BJ (cell line): ENCODE data around the gene GRAP2. TPM values are rescaled to one million over a fixed set of nuclear protein-coding genes. Genes with fewer than 3 reads are reported as not detected.

Source experiments
- CTCF ChIA-PET: fragments of 350-600 bp; formaldehyde crosslinking; extraction: SDS; loops from one replicate; lab custom pipeline; 2021; ENCODE audit warnings: antibody characterized with exemption, inconsistent platforms; lab: Yijun Ruan, JAX
- POLR2A ChIA-PET: fragments of 300-600 bp; sonication (Branson Sonifier 250); formaldehyde crosslinking; extraction: SDS; loops from one replicate; lab custom pipeline; 2021; ENCODE audit warnings: antibody characterized with exemption; lab: Charles Lee
- DNase-seq: peaks from one replicate; pipeline ENCODE4 v3.0.0-alpha.2; 2011; ENCODE audit warnings: low read depth
- H3K27me3 ChIP-seq: 2 replicates; pipeline ENCODE4 v1.6.0; 2011; ENCODE audit warnings: low read length; ENCODE audit not compliant: control insufficient read depth, insufficient read depth
- H3K36me3 ChIP-seq: 2 replicates; pipeline ENCODE4 v1.5.1; 2011; ENCODE audit warnings: low read length; ENCODE audit not compliant: control insufficient read depth, insufficient read depth
- H3K4me3 ChIP-seq: 2 replicates; pipeline ENCODE4 v1.5.1; 2011; ENCODE audit warnings: low read depth, mild to moderate bottlenecking, control low read depth, low read length
- polyA plus RNA-seq: library from polyadenylated mRNA; depleted of rRNA; stranded (reverse); fragments of >200 nt; gene quantifications from 2 replicates; pipeline ENCODE4 v1.2.3, GENCODE V29; 2011
- TF ChIP-seq, protein P1 (sequence below): IDR thresholded peaks from 2 replicates; pipeline ENCODE4 v1.5.1; 2011; ENCODE audit warnings: low read depth, mild to moderate bottlenecking, control low read depth, inconsistent platforms, low read length, moderate library complexity; ENCODE audit not compliant: insufficient read depth

The GRAP2 gene
- polyA plus RNA-seq, 1 experiment = not detected

DNA sequence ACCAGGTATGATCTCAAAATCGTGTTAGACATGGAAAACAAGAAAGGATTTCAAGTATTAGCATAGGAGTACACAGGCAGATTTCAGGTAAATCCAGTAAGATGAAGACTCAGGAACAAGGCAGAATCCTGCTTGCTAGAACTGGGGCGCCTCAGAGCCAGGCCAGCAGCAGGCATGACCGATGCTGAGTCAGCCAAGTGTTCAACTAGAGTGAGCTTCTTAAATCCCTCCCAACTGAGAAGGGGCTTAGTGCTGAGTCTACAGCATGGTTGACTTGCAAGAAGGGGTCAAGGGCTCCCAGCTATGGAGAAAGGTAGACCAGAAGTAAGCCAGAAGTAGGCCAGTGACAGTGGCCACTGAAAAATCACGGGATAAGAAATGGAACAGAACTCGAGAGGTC, 12.4 kb downstream of the GRAP2 start:
- Histone ChIP-seq H3K4me3 (no peak overlapping the region), H3K36me3 (no peaks in the 10 kb centered on the region), H3K27me3 (no peaks in the 10 kb centered on the region; the same call in none of the 2 replicates)
- DNase-seq = no peak
- POLR2A ChIA-PET = no interaction called here
- TF ChIP-seq, protein P1, sequence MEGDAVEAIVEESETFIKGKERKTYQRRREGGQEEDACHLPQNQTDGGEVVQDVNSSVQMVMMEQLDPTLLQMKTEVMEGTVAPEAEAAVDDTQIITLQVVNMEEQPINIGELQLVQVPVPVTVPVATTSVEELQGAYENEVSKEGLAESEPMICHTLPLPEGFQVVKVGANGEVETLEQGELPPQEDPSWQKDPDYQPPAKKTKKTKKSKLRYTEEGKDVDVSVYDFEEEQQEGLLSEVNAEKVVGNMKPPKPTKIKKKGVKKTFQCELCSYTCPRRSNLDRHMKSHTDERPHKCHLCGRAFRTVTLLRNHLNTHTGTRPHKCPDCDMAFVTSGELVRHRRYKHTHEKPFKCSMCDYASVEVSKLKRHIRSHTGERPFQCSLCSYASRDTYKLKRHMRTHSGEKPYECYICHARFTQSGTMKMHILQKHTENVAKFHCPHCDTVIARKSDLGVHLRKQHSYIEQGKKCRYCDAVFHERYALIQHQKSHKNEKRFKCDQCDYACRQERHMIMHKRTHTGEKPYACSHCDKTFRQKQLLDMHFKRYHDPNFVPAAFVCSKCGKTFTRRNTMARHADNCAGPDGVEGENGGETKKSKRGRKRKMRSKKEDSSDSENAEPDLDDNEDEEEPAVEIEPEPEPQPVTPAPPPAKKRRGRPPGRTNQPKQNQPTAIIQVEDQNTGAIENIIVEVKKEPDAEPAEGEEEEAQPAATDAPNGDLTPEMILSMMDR = no peak
- CTCF ChIA-PET = no interaction called here

DNA sequence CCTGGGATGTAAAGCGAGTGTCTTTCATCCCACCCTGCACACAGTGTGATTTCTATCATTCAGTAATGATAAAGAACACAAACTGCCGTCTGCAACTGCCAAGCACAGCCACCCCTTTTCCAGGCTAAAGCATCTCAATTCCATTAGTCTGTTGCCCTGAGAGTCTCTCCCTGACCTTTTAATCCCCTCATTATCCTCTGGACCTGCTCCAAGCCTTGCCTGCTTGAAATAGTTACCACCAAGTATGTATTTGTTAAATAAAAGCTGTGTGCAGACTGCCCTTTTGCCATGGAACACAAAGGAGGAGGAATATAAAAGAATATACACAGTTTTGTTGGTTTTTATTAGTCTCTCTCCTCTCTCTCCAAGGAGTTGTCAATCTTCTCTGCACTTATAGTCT, 13.0 kb downstream of the GRAP2 start:
- ChIA-PET POLR2A (no interaction called here), CTCF (no interaction called here)
- Histone ChIP-seq H3K27me3 (no peaks in the 10 kb centered on the region; the same call in none of the 2 replicates), H3K4me3 (no peak overlapping the region), H3K36me3 (no peaks in the 10 kb centered on the region)
- TF ChIP-seq, protein P1 = no peak
- no peak for DNase-seq

DNA sequence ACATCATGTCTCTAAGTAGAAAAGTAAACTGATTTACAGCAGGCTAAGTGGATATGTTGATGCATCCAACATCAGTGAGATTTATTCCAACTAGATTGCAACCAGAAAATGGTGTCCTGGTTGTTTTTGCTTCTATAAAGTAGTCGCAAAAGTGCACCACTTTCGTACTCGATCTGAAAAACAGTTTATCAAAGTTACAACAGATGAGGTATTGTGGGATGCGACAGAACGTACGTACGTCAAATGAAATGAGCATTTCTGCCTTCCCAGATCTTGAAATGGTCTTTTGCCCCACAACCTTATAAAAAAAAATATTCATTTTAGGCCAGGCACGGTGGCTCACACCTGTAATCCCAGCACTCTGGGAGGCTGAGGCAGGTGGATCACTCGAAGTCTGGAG, 13.7 kb downstream of the GRAP2 start:
- H3K4me3 ChIP-seq = no peak overlapping the region
- TF ChIP-seq, protein P1 = no peak
- no peaks in the 10 kb centered on the region; the same call in none of the 2 replicates for H3K27me3 ChIP-seq
- ChIA-PET CTCF (no interaction called here), POLR2A (no interaction called here)
- no peaks in the 10 kb centered on the region for H3K36me3 ChIP-seq
- DNase-seq = no peak

DNA sequence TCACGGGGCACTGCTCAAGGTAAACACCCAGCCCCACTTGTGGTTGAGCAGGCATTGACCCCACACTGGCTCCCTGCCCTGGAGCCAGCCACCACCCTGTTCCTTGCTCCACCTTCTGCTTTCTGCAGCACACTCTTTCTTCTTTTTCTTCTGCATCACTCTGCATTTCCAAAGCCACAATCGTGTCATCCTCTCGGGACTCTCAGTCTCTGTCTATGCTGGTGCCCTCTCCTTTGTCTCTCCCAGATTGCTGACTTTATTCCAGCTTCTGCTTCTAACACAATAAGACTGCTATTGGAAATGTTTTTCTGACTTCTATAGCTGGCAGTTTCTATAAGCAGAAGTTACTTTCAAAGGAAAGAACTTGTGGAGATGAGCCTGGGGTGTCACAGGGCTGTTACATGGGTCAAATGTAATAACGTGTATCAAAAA, 14.4 kb downstream of the GRAP2 start:
- Histone ChIP-seq H3K36me3 (no peaks in the 10 kb centered on the region), H3K4me3 (no peak overlapping the region), H3K27me3 (peaks cover 1% of the 10 kb centered on the region)
- DNase-seq = no peak
- ChIA-PET POLR2A (no interaction called here), CTCF (no interaction called here)
- TF ChIP-seq, protein P1 = no peak

DNA sequence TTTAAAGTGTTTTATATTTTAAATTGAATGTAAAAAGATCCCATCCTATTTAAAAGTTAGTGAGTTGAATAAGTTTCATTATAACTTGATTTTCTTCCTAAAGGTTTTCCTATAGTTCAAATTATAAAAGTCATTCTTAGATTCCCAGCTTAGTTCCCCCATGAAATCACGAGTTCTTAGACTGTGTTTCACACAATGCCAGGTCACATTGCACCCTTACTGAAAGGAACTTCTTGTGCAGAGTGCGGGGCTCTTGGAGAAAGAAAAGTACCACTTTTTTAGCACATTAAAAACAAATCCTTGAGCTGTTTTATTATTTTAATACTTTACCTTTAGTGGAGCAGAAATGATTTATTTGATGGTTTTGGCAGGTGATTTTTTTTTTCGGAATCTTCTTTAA, 15.6 kb downstream of the GRAP2 start:
- TF ChIP-seq, protein P1 = no peak
- peaks cover 2% of the 10 kb centered on the region for H3K27me3 ChIP-seq
- DNase-seq = no peak
- H3K4me3 ChIP-seq = no peak overlapping the region
- ChIA-PET CTCF (no interaction called here), POLR2A (no interaction called here)
- H3K36me3 ChIP-seq = no peaks in the 10 kb centered on the region
